HEK293 (cell line): ENCODE data around the gene TFPI.

Source experiments
- CTCF ChIA-PET: fragments of 350-600 bp; formaldehyde crosslinking; extraction: SDS; loops from one replicate; lab custom pipeline; 2021; ENCODE audit warnings: antibody characterized with exemption; lab: Yijun Ruan, JAX
- POLR2A ChIA-PET: fragments of 300-600 bp; formaldehyde crosslinking; extraction: SDS; loops from one replicate; lab custom pipeline; 2020; ENCODE audit warnings: antibody characterized with exemption, inconsistent platforms; lab: Yijun Ruan, JAX
- H3K27ac ChIP-seq: fragments of 200-500 bp; sonication (Bioruptor generic); 2 replicates; pipeline ENCODE4 v1.5.1; 2014; ENCODE audit warnings: low read depth, low read length, control low read depth, inconsistent platforms; ENCODE audit errors: extremely low read depth
- H3K36me3 ChIP-seq, 2 experiments: fragments of 200-500 bp in 1 of 2; sonication (Bioruptor generic) in 1 of 2; 1 replicate in 1 of 2; 2 replicates in 1 of 2; pipeline ENCODE4 v1.5.1; 2014 to 2017; ENCODE audit warnings: inconsistent platforms in 2 of 2, low read length in 2 of 2; ENCODE audit not compliant: control insufficient read depth in 2 of 2, insufficient read depth in 1 of 2
- H3K4me1 ChIP-seq: fragments of 200-500 bp; sonication (Bioruptor generic); 2 replicates; pipeline ENCODE4 v1.5.1; 2014; ENCODE audit warnings: mild to moderate bottlenecking, low read length, inconsistent platforms; ENCODE audit not compliant: control insufficient read depth, insufficient read depth
- H3K4me3 ChIP-seq: 2 replicates; pipeline ENCODE4 v1.5.1; 2011; ENCODE audit warnings: low read depth, mild to moderate bottlenecking, control low read depth, low read length, moderate library complexity
- H3K9me3 ChIP-seq: fragments of 200-500 bp; sonication (Bioruptor generic); 2 replicates; pipeline ENCODE4 v1.5.1; 2014; ENCODE audit warnings: low read depth, low read length, inconsistent platforms; ENCODE audit not compliant: control insufficient read depth, insufficient read depth
- ATF2 ChIP-seq: fragments of 450-650 bp; formaldehyde crosslinking; IDR thresholded peaks from 2 replicates; pipeline ENCODE4 v1.5.1; 2016; ENCODE audit warnings: missing biosample characterization, missing genetic modification characterization, low read depth
- CTCF ChIP-seq: fragments of 450-650 bp; formaldehyde crosslinking; IDR thresholded peaks from 2 replicates; pipeline ENCODE4 v1.5.1; 2016; ENCODE audit warnings: missing biosample characterization, missing genetic modification characterization
- GLI2 ChIP-seq: fragments of 450-650 bp; formaldehyde crosslinking; IDR thresholded peaks from 2 replicates; pipeline ENCODE4; 2017; ENCODE audit warnings: missing biosample characterization, missing genetic modification characterization, low read depth, borderline replicate concordance
- HOXC10 ChIP-seq: sonication (generic); formaldehyde crosslinking; IDR thresholded peaks from 2 replicates; pipeline ENCODE4 v1.8.1; 2023; ENCODE audit warnings: mild to moderate bottlenecking, missing genetic modification reagents
- RBAK ChIP-seq: fragments of 450-650 bp; formaldehyde crosslinking; IDR thresholded peaks from 2 replicates; pipeline ENCODE4 v1.5.1; 2016; ENCODE audit warnings: missing biosample characterization, missing genetic modification characterization
- SALL2 ChIP-seq: fragments of 450-650 bp; formaldehyde crosslinking; IDR thresholded peaks from 2 replicates; pipeline ENCODE4 v1.5.0; 2017; ENCODE audit warnings: missing biosample characterization, mild to moderate bottlenecking, missing genetic modification characterization, borderline replicate concordance
- YY1 ChIP-seq: fragments of 450-650 bp; formaldehyde crosslinking; IDR thresholded peaks from 2 replicates; pipeline ENCODE4 v1.5.1; 2018; ENCODE audit warnings: missing biosample characterization, missing genetic modification characterization
- ZBTB11 ChIP-seq: fragments of 450-650 bp; formaldehyde crosslinking; conservative IDR thresholded peaks from 2 replicates; pipeline ENCODE4 v1.5.1; 2016; ENCODE audit warnings: low read depth, missing biosample characterization, missing genetic modification characterization
- ZBTB26 ChIP-seq: fragments of 450-650 bp; formaldehyde crosslinking; optimal IDR thresholded peaks from 2 replicates; pipeline ENCODE3; 2016; ENCODE audit warnings: missing biosample characterization, mild to moderate bottlenecking, missing genetic modification characterization
- ZNF10 ChIP-seq: fragments of 450-650 bp; formaldehyde crosslinking; IDR thresholded peaks from 2 replicates; pipeline ENCODE4 v1.5.1; 2017; ENCODE audit warnings: missing biosample characterization, missing genetic modification characterization
- ZNF148 ChIP-seq: fragments of 450-650 bp; formaldehyde crosslinking; IDR thresholded peaks from 2 replicates; pipeline ENCODE4 v1.5.0; 2017; ENCODE audit warnings: missing biosample characterization, missing genetic modification characterization, borderline replicate concordance
- ZNF174 ChIP-seq: fragments of 450-650 bp; formaldehyde crosslinking; IDR thresholded peaks from 2 replicates; pipeline ENCODE4 v1.5.0; 2017; ENCODE audit warnings: missing biosample characterization, mild to moderate bottlenecking, missing genetic modification characterization
- ZNF37A ChIP-seq: fragments of 450-650 bp; IDR thresholded peaks from 2 replicates; pipeline ENCODE4 v1.5.1; 2018; ENCODE audit warnings: missing biosample characterization, missing genetic modification characterization
- ZNF391 ChIP-seq: fragments of 450-650 bp; formaldehyde crosslinking; IDR thresholded peaks from 2 replicates; pipeline ENCODE4 v1.5.1; 2016; ENCODE audit warnings: low read depth, missing biosample characterization, missing genetic modification characterization, borderline replicate concordance
- ZNF629 ChIP-seq: fragments of 450-650 bp; formaldehyde crosslinking; IDR thresholded peaks from 2 replicates; pipeline ENCODE4 v1.5.1; 2017; ENCODE audit warnings: missing biosample characterization, missing genetic modification characterization
- ZNF658 ChIP-seq: fragments of 450-650 bp; formaldehyde crosslinking; IDR thresholded peaks from 2 replicates; pipeline ENCODE4; 2016; ENCODE audit warnings: missing biosample characterization, missing genetic modification characterization
- ZNF670 ChIP-seq: fragments of 450-650 bp; formaldehyde crosslinking; IDR thresholded peaks from 2 replicates; pipeline ENCODE4 v1.5.1; 2016; ENCODE audit warnings: missing biosample characterization, missing genetic modification characterization, low read depth
- ZNF677 ChIP-seq: fragments of 450-650 bp; IDR thresholded peaks from 2 replicates; pipeline ENCODE4 v1.5.0; 2018; ENCODE audit warnings: missing biosample characterization, mild to moderate bottlenecking, missing genetic modification characterization, moderate library complexity
- ZSCAN4 ChIP-seq: fragments of 450-650 bp; formaldehyde crosslinking; IDR thresholded peaks from 2 replicates; pipeline ENCODE4 v1.5.1; 2017; ENCODE audit warnings: missing biosample characterization, missing genetic modification characterization

Gene TFPI

GRCh38 chr2:187445051-187445450, 109.2 kb downstream of the TFPI start (continued):
- TF ChIP-seq ZNF148 (no peak), YY1 (tag by site-specific recombination) (no peak)

GRCh38 chr2:187442778-187443177, 111.5 kb downstream of the TFPI start:
- no peaks in the 10 kb centered on the region for H3K36me3 ChIP-seq
- H3K27ac ChIP-seq: no peak overlapping the region
- POLR2A ChIA-PET: no interaction called here
- H3K4me1 ChIP-seq: no peaks in the 10 kb centered on the region
- CTCF ChIA-PET: interaction anchor here (0.9 kb wide), 1 partner anchor 13 kb away, joined by 3 read pairs; no protein-coding TSS in a partner anchor
- TF ChIP-seq ZNF670 (tag by site-specific recombination) (no peak), ZSCAN4 (tag by site-specific recombination) (no peak), ZNF677 (tag by site-specific recombination) (no peak), ZNF174 (tag by site-specific recombination) (no peak), ZNF391 (tag by site-specific recombination) (no peak), RBAK (tag by site-specific recombination) (no peak), ZNF658 (tag by site-specific recombination) (no peak), ZNF37A (tag by site-specific recombination) (no peak), ZNF629 (no peak), SALL2 (tag by site-specific recombination) (no peak), HOXC10 (CRISPR knock-in tag) (no peak), ZBTB11 (tag by site-specific recombination) (no peak), GLI2 (tag by site-specific recombination) (no peak), CTCF (tag by site-specific recombination) (no peak), ZNF10 (tag by site-specific recombination) (no peak), ZBTB26 (tag by site-specific recombination) (no peak), ATF2 (tag by site-specific recombination) (no peak)
- no peaks in the 10 kb centered on the region for H3K9me3 ChIP-seq
- no peak overlapping the region for H3K4me3 ChIP-seq
